ENCODE results near the gene TMEM176B.

DNA sequence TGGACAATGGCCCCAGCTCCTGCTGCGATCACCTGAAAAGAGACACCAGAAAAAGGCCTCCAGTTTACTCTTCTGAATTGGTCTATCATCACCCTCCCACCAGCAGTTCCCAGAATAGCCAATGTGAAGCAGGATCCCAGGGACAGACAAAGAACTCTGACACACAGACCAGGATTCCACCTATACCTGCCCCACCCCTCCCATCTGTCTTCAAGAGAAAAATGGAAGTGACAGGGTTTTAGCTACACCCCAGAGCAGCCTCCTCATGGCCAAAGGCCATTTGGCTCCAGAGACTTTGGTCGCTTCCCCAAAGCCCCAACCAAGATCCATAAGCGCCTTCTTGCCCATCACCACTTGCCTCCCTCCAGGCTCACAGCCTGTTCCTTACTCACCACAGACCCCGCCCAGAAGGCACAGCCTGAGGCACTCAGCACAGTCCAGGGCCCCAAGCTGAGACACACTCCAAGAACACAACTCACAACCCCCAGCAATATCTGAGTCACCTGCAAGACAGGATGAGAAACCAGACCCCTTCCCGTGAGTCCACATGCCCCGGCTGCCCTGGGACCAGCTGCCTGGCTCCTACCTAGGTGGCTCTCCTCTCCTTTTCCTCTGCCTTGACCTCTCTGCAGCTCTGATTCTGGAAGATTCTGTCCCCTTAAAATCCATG is 6.5 kb downstream of the TMEM176B start:
- TF ChIP-seq, protein P1, sequence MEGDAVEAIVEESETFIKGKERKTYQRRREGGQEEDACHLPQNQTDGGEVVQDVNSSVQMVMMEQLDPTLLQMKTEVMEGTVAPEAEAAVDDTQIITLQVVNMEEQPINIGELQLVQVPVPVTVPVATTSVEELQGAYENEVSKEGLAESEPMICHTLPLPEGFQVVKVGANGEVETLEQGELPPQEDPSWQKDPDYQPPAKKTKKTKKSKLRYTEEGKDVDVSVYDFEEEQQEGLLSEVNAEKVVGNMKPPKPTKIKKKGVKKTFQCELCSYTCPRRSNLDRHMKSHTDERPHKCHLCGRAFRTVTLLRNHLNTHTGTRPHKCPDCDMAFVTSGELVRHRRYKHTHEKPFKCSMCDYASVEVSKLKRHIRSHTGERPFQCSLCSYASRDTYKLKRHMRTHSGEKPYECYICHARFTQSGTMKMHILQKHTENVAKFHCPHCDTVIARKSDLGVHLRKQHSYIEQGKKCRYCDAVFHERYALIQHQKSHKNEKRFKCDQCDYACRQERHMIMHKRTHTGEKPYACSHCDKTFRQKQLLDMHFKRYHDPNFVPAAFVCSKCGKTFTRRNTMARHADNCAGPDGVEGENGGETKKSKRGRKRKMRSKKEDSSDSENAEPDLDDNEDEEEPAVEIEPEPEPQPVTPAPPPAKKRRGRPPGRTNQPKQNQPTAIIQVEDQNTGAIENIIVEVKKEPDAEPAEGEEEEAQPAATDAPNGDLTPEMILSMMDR (IDR thresholded peaks at IDR 0.05; ENCODE audit: low read depth, low read length) = no peak
- no peak for TF ChIP-seq EZH2phosphoT487 (IDR thresholded peaks at IDR 0.05; ENCODE audit: low read depth)
